Measurements from ENCODE around the gene NLRP9.

DNA sequence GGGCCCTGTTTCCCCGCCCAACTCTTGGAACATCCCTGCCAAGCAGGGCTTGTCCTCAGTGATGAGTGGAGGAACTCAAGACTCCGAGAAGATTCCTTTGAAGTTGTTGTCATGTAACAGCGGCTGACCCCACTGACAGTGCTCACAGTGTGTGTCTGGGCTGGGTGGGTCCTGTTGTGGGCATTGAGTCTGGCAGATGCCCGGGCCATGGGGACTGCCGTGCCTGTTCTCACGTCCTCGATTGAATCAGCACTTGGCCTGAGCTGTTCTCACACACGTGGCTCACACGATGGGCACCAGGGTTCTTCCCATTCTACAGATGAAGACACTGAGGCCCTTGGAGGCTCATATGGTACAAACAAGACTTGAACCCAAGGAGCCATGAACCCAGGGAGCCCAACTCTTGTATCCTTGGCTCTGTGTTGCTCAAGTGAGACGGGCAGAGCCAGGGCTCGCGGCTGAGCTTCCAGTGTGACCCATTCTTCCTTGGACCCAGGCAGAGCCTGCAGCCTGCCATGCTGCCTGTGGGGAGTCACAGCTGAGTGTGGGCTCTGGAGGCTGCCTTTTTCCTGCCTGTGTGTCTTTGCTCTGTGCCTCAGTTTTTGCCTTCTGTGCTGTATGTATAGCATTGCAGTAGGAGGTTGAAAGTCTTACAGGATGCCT, 71.7 kb downstream of the NLRP9 start:
- TF ChIP-seq, protein P1, sequence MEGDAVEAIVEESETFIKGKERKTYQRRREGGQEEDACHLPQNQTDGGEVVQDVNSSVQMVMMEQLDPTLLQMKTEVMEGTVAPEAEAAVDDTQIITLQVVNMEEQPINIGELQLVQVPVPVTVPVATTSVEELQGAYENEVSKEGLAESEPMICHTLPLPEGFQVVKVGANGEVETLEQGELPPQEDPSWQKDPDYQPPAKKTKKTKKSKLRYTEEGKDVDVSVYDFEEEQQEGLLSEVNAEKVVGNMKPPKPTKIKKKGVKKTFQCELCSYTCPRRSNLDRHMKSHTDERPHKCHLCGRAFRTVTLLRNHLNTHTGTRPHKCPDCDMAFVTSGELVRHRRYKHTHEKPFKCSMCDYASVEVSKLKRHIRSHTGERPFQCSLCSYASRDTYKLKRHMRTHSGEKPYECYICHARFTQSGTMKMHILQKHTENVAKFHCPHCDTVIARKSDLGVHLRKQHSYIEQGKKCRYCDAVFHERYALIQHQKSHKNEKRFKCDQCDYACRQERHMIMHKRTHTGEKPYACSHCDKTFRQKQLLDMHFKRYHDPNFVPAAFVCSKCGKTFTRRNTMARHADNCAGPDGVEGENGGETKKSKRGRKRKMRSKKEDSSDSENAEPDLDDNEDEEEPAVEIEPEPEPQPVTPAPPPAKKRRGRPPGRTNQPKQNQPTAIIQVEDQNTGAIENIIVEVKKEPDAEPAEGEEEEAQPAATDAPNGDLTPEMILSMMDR (IDR thresholded peaks at IDR 0.05), result no peak
- no peak for TF ChIP-seq POLR2A (IDR thresholded peaks at IDR 0.05)

Data from transverse colon (tissue), 3 donors.